Measurements from ENCODE around the gene TRPM3. TPM values are rescaled to one million over a fixed set of nuclear protein-coding genes. Genes with fewer than 3 reads are reported as not detected.
A peak's percentile ranks its signal among the peaks of the same experiment; 100 is the strongest.

The TRPM3 gene
- total RNA-seq, 6 experiments from 2014 or later, result 0.02 TPM; not detected in 5

GRCh38 chr9:70983723-70984295 lies 137.6 kb downstream of the TRPM3 start:
- Mint-ChIP-seq H3K9me3 (peaks cover 18% of the 10 kb centered on the region), H3K36me3 (ENCODE audit: low read depth) (peaks cover 14% of the 10 kb centered on the region; the same call in 1 of the 2 replicates), H3K4me1 (ENCODE audit: low read depth) (peaks cover 51% of the 10 kb centered on the region), H3K27ac (no peak overlapping the region), H3K27me3 (ENCODE audit: insufficient read depth) (no peaks in the 10 kb centered on the region), H3K4me3 (no peak overlapping the region)
- peak; percentile 16 for DNase-seq
- no peak for TF ChIP-seq CTCF (IDR thresholded peaks at IDR 0.05)

GRCh38 chr9:70981312-70981711 lies 140.1 kb downstream of the TRPM3 start:
- H3K27ac Mint-ChIP-seq, result no peak overlapping the region
- no peaks in the 10 kb centered on the region for H3K27me3 Mint-ChIP-seq (ENCODE audit: insufficient read depth)

GRCh38 chr9:70979966-70980365 lies 141.5 kb downstream of the TRPM3 start:
- H3K4me1 Mint-ChIP-seq (ENCODE audit: low read depth), result peaks cover 48% of the 10 kb centered on the region
- no peaks in the 10 kb centered on the region for H3K27me3 Mint-ChIP-seq (ENCODE audit: insufficient read depth)
- H3K27ac Mint-ChIP-seq, result peak overlapping the region; percentile 40; the same call in 1 of the 2 replicates
- no peak for TF ChIP-seq CTCF (IDR thresholded peaks at IDR 0.05)
- no peak overlapping the region for H3K4me3 Mint-ChIP-seq
- H3K9me3 Mint-ChIP-seq, result peaks cover 18% of the 10 kb centered on the region
- no peak for DNase-seq
- H3K36me3 Mint-ChIP-seq (ENCODE audit: low read depth), result peaks cover 14% of the 10 kb centered on the region; the same call in 1 of the 2 replicates

More at GRCh38 chr9:70981312-70981711, 140.1 kb downstream of the TRPM3 start:
- Mint-ChIP-seq H3K36me3 (ENCODE audit: low read depth) (peaks cover 14% of the 10 kb centered on the region; the same call in 1 of the 2 replicates), H3K4me1 (ENCODE audit: low read depth) (peaks cover 44% of the 10 kb centered on the region), H3K4me3 (no peak overlapping the region), H3K9me3 (peaks cover 18% of the 10 kb centered on the region)
- no peak for DNase-seq
- TF ChIP-seq CTCF (IDR thresholded peaks at IDR 0.05), result no peak

GRCh38 chr9:70978085-70978484 lies 143.3 kb downstream of the TRPM3 start:
- Mint-ChIP-seq H3K9me3 (peaks cover 3% of the 10 kb centered on the region; the same call in 1 of the 2 replicates), H3K4me1 (ENCODE audit: low read depth) (peaks cover 37% of the 10 kb centered on the region), H3K4me3 (no peak overlapping the region), H3K27me3 (ENCODE audit: insufficient read depth) (no peaks in the 10 kb centered on the region), H3K36me3 (ENCODE audit: low read depth) (peaks cover under 1% of the 10 kb centered on the region; the same call in 1 of the 2 replicates), H3K27ac (no peak overlapping the region)
- no peak for DNase-seq
- TF ChIP-seq CTCF (IDR thresholded peaks at IDR 0.05), result no peak

- H3K27ac Mint-ChIP-seq, result no peak overlapping the region
- no peaks in the 10 kb centered on the region for H3K27me3 Mint-ChIP-seq (ENCODE audit: insufficient read depth)
- no peak for DNase-seq
- H3K4me3 Mint-ChIP-seq, result no peak overlapping the region
- H3K9me3 Mint-ChIP-seq, result no peaks in the 10 kb centered on the region
- no peaks in the 10 kb centered on the region; the same call in 1 of the 2 replicates for H3K36me3 Mint-ChIP-seq (ENCODE audit: low read depth)
- peaks cover 35% of the 10 kb centered on the region for H3K4me1 Mint-ChIP-seq (ENCODE audit: low read depth)
- no peak for TF ChIP-seq CTCF (IDR thresholded peaks at IDR 0.05)
Measured at GRCh38 chr9:70975821-70976220, 145.6 kb downstream of the TRPM3 start.

All from HFFc6 (cell line).